HepG2 (cell line): ENCODE results near the gene TCAP. TPM values are rescaled to one million over a fixed set of nuclear protein-coding genes. Genes with fewer than 3 reads are reported as not detected.
"Not testable (repeated sequence)": the region's sequence is repeated elsewhere in the genome, so short reads cannot be mapped to it uniquely, and the experiment has no call there.

Source experiments
- ATAC-seq: fragments of 200-7000 bp; cut with Tn5 transposase; 3 replicates; pipeline ENCODE4 v1.9.1; 2020; ENCODE audit warnings: mild to moderate bottlenecking, moderate library complexity
- BruUV-seq: library from RNA; stranded (reverse); fragments of 400-500 nt; replicated peaks from 2 replicates; lab custom pipeline; 2021; lab: Mats Ljungman, UMichigan
- CTCF ChIA-PET: fragments of 300-600 bp; formaldehyde crosslinking; extraction: SDS; loops from one replicate; lab custom pipeline; 2021; ENCODE audit warnings: low total read pairs, inconsistent platforms, low intra/inter-chr PET ratio; lab: Yijun Ruan, JAX
- POLR2A ChIA-PET: fragments of 350-600 bp; sonication (Branson Sonifier 250); formaldehyde crosslinking; loops from one replicate; lab custom pipeline; 2020; ENCODE audit warnings: antibody characterized with exemption, inconsistent platforms; lab: Yijun Ruan, JAX
- DNase-seq: peaks from one replicate; pipeline ENCODE4 v3.0.0-alpha.2; 2015; ENCODE audit warnings: low spot score
- FAIRE-seq: peaks from 3 replicates; lab custom pipeline; 2011; peaks lifted over from hg19 to GRCh38; lab: Jason Lieb, UNC
- H2AFZ ChIP-seq: one replicate; pipeline ENCODE4 v1.6.1; 2011; ENCODE audit warnings: low read length, inconsistent platforms
- H3K27ac ChIP-seq: fragments of 300-600 bp; 3 replicates; pipeline ENCODE4 v1.8.0; 2011; ENCODE audit warnings: mixed run types, mild to moderate bottlenecking, mixed read lengths, low read length, inconsistent platforms; ENCODE audit not compliant: insufficient read depth; ENCODE audit errors: extremely low read length
- H3K27me3 ChIP-seq, 2 experiments: fragments of 200-600 bp in 1 of 2; 2 replicates in 1 of 2; 3 replicates in 1 of 2; pipeline versions ENCODE4 v1.6.0 to v1.8.0; 2011; ENCODE audit warnings: low read length in 2 of 2, mild to moderate bottlenecking in 2 of 2, moderate library complexity in 2 of 2, inconsistent platforms in 1 of 2; ENCODE audit not compliant: insufficient read depth in 2 of 2, control insufficient read depth in 1 of 2
- H3K36me3 ChIP-seq, 2 experiments: fragments of 200-600 bp in 1 of 2; replicated peaks in 1 of 2; 2 replicates in 1 of 2; 3 replicates in 1 of 2; pipeline versions ENCODE4 v1.5.1 to v1.8.0; 2011; ENCODE audit warnings: low read length in 2 of 2, inconsistent platforms in 1 of 2; ENCODE audit not compliant: insufficient read depth in 2 of 2, control insufficient read depth in 1 of 2
- H3K4me1 ChIP-seq: 2 replicates; pipeline ENCODE4 v1.5.1; 2012; ENCODE audit warnings: low read length, inconsistent platforms; ENCODE audit not compliant: insufficient read depth
- H3K4me2 ChIP-seq: 2 replicates; pipeline ENCODE4 v1.6.0; 2011; ENCODE audit warnings: low read depth, low read length, inconsistent platforms
- H3K4me3 ChIP-seq, 3 experiments: fragments of 200-600 bp in 1 of 3; sonication (generic), shearing (Covaris generic) in 1 of 3; replicated peaks in 1 of 3; 2 replicates each; pipeline ENCODE4 v1.5.1; 2011 to 2016; ENCODE audit warnings: low read length in 3 of 3, inconsistent platforms in 2 of 3, low read depth in 2 of 3, mild to moderate bottlenecking in 2 of 3, control low read depth in 1 of 3, mixed read lengths in 1 of 3; ENCODE audit not compliant: insufficient read depth in 1 of 3
- H3K79me2 ChIP-seq: one replicate; pipeline ENCODE4 v1.6.1; 2011; ENCODE audit warnings: low read length, inconsistent platforms; ENCODE audit not compliant: insufficient read depth
- H3K9ac ChIP-seq: 2 replicates; pipeline ENCODE4 v1.6.0; 2011; ENCODE audit warnings: mild to moderate bottlenecking, low read depth, low read length, inconsistent platforms; ENCODE audit not compliant: insufficient read depth
- H3K9me3 ChIP-seq: 2 replicates; pipeline ENCODE4 v1.5.1; 2012; ENCODE audit warnings: mild to moderate bottlenecking, low read length
- H4K20me1 ChIP-seq: 2 replicates; pipeline ENCODE4 v1.6.0; 2011; ENCODE audit warnings: inconsistent platforms, mild to moderate bottlenecking, low read length, moderate library complexity; ENCODE audit not compliant: insufficient read depth
- ELF4 ChIP-seq: sonication (generic); formaldehyde crosslinking; IDR thresholded peaks from 2 replicates; pipeline ENCODE4 v1.5.0; 2020; ENCODE audit warnings: missing genetic modification reagents, mild to moderate bottlenecking, moderate library complexity, borderline replicate concordance
- HNF1B ChIP-seq: sonication (generic); formaldehyde crosslinking; IDR thresholded peaks from 2 replicates; pipeline ENCODE4 v1.5.1; 2020; ENCODE audit warnings: mild to moderate bottlenecking, moderate library complexity, missing genetic modification reagents
- PAXIP1 ChIP-seq: sonication (generic); formaldehyde crosslinking; conservative IDR thresholded peaks from 2 replicates; pipeline ENCODE4 v1.4.0; 2020; ENCODE audit warnings: mild to moderate bottlenecking, missing genetic modification reagents, moderate library complexity
- REL ChIP-seq: sonication (generic); formaldehyde crosslinking; conservative IDR thresholded peaks from 2 replicates; pipeline ENCODE4 v1.8.0; 2022; ENCODE audit warnings: mild to moderate bottlenecking, missing genetic modification reagents, moderate library complexity
- TGIF2 ChIP-seq: IDR thresholded peaks from 2 replicates; pipeline ENCODE4 v1.6.1; 2016; ENCODE audit warnings: control low read depth, missing compliant biosample characterization
- ZFP90 ChIP-seq: sonication (generic); formaldehyde crosslinking; IDR thresholded peaks from 2 replicates; pipeline ENCODE4 v1.8.0; 2022; ENCODE audit warnings: missing genetic modification reagents, mild to moderate bottlenecking, inconsistent platforms, borderline replicate concordance
- ZNF230 ChIP-seq: sonication (generic); formaldehyde crosslinking; IDR thresholded peaks from 2 replicates; pipeline ENCODE4 v1.4.0; 2020; ENCODE audit warnings: mild to moderate bottlenecking, missing genetic modification reagents
- ZNF501 ChIP-seq: sonication (generic); formaldehyde crosslinking; IDR thresholded peaks from 2 replicates; pipeline ENCODE4 v1.5.1; 2020; ENCODE audit warnings: mild to moderate bottlenecking, moderate library complexity, missing genetic modification reagents
- WGBS: methylation state at CpG from one replicate; pipeline ENCODE4 v1.1.6; 2017; ENCODE audit warnings: low lambda C conversion rate; 5-methylcytosine and 5-hydroxymethylcytosine counted together
- in situ Hi-C: cut with HindIII; loops from 2 replicates; pipeline ENCODE4 v1.10.0; 2017; ENCODE audit warnings: low pct_unique_long_range_greater_than_20kb; ENCODE audit not compliant: extremely low pct_ligation_motif_present
- intact Hi-C: fragments of 100-400 bp; cut with micrococcal nuclease; formaldehyde crosslinking; loops from one replicate; pipeline ENCODE4 v1.10.0; 2022; ENCODE audit not compliant: unreplicated experiment
- polyA plus RNA-seq, 8 experiments: library from polyadenylated mRNA; depleted of rRNA in 3 of 8; stranded (reverse) in 7 of 8; unstranded in 1 of 8; fragments of >200 nt; fragmentation: Illumina TruSeq in 4 of 8; extraction: Trizol in 4 of 8; gene quantifications; 2 replicates each; pipeline versions ENCODE4 v1.2.1 to v1.2.3, GENCODE V29; 2011 to 2016; ENCODE audit warnings: low read depth in 4 of 8, missing spikeins in 1 of 8, mixed read lengths in 1 of 8; ENCODE audit not compliant: insufficient read depth in 1 of 8
- total RNA-seq, 5 experiments: library from RNA; depleted of rRNA; stranded (reverse); fragments of >200 nt; fragmentation: Illumina TruSeq; extraction: Trizol; gene quantifications; 2 replicates each; pipeline ENCODE4 v1.2.3, GENCODE V29; 2016; ENCODE audit warnings: low read depth in 1 of 5
- TF ChIP-seq, protein P1 (sequence below): sonication (generic); formaldehyde crosslinking; IDR thresholded peaks from 2 replicates; pipeline ENCODE4 v1.5.1; 2020; ENCODE audit warnings: missing genetic modification reagents, mild to moderate bottlenecking, borderline replicate concordance
- TF ChIP-seq, protein P2 (sequence below): sonication (generic); formaldehyde crosslinking; IDR thresholded peaks from 2 replicates; pipeline ENCODE4 v1.5.0; 2020; ENCODE audit warnings: mild to moderate bottlenecking, missing genetic modification reagents, borderline replicate concordance

Gene TCAP
- total and polyA plus RNA-seq, 2 of the 13 experiments (the other 11 are each of a cell fraction or from before 2014, with no cell fraction given) = 0.24 to 0.65 TPM

DNA sequence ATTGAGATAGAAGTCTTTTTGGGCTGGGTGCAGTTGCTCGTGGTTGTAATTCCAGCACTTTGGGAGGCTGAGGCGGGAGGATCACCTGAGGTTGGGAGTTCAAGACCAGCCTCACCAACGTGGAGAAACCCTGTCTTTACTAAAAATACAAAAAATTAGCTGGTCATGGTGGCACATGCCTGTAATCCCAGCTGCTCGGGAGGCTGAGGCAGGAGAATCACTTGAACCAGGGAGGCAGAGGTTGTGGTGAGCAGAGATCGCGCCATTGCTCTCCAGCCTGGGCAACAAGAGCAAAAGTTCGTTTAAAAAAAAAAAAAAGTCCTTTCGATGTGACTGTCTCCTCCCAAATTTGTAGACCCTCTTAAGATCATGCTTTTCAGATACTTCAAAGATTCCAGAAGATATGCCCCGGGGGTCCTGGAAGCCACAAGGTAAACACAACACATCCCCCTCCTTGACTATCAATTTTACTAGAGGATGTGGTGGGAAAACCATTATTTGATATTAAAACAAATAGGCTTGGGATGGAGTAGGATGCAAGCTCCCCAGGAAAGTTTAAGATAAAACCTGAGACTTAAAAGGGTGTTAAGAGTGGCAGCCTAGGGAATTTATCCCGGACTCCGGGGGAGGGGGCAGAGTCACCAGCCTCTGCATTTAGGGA, 34.1 kb downstream of the TCAP start:
- DNase-seq, H3K9me3 ChIP-seq, H3K36me3 ChIP-seq, H2AFZ ChIP-seq, H4K20me1 ChIP-seq, BruUV-seq, CTCF ChIA-PET, in situ Hi-C loops, FAIRE-seq, H3K27me3 ChIP-seq, intact Hi-C loops, ATAC-seq: not testable (repeated sequence)
- Histone ChIP-seq H3K4me2 (peak overlapping the region; percentile 92), H3K27ac (peak overlapping the region; percentile 78), H3K9ac (peak overlapping the region; percentile 88), H3K4me3 (peak overlapping the region; percentile 90 to 94 (median 90)), H3K4me1 (peaks cover 78% of the 10 kb centered on the region), H3K79me2 (peaks cover 50% of the 10 kb centered on the region)
- WGBS = 36% methylated on average over 11 of the region's 11 CpGs
- POLR2A ChIA-PET = interaction anchor here (1.1 to 6.6 kb wide), 12 partner anchors 11 to 68 kb away, joined by 3 to 118 read pairs (median 12); partner anchors contain the start of genes GRB7, MIEN1, PGAP3 and TCAP
- TF ChIP-seq ZNF501 (peak; percentile 71), ZNF230 (CRISPR knock-in tag) (0 out of 2 replicates have a peak, but pooled peaks have one; percentile 11), PAXIP1 (CRISPR knock-in tag) (0 out of 2 replicates have a peak, but pooled peaks have one; percentile 25), TGIF2 (CRISPR knock-in tag) (0 out of 2 replicates have a peak, but pooled peaks have one; percentile 12), ELF4 (CRISPR knock-in tag) (peak; percentile 45; the same call in 1 of the 2 replicates), ZFP90 (0 out of 2 replicates have a peak, but pooled peaks have one; percentile 37), REL (CRISPR knock-in tag) (0 out of 2 replicates have a peak, but pooled peaks have one; percentile 2), HNF1B (CRISPR knock-in tag) (peak; percentile 48; the same call in 1 of the 2 replicates)
- TF ChIP-seq, protein P1, sequence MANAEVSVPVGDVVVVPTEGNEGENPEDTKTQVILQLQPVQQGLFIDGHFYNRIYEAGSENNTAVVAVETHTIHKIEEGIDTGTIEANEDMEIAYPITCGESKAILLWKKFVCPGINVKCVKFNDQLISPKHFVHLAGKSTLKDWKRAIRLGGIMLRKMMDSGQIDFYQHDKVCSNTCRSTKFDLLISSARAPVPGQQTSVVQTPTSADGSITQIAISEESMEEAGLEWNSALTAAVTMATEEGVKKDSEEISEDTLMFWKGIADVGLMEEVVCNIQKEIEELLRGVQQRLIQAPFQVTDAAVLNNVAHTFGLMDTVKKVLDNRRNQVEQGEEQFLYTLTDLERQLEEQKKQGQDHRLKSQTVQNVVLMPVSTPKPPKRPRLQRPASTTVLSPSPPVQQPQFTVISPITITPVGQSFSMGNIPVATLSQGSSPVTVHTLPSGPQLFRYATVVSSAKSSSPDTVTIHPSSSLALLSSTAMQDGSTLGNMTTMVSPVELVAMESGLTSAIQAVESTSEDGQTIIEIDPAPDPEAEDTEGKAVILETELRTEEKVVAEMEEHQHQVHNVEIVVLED (CRISPR knock-in tag) = 0 out of 2 replicates have a peak, but pooled peaks have one; percentile 17
- TF ChIP-seq, protein P2, sequence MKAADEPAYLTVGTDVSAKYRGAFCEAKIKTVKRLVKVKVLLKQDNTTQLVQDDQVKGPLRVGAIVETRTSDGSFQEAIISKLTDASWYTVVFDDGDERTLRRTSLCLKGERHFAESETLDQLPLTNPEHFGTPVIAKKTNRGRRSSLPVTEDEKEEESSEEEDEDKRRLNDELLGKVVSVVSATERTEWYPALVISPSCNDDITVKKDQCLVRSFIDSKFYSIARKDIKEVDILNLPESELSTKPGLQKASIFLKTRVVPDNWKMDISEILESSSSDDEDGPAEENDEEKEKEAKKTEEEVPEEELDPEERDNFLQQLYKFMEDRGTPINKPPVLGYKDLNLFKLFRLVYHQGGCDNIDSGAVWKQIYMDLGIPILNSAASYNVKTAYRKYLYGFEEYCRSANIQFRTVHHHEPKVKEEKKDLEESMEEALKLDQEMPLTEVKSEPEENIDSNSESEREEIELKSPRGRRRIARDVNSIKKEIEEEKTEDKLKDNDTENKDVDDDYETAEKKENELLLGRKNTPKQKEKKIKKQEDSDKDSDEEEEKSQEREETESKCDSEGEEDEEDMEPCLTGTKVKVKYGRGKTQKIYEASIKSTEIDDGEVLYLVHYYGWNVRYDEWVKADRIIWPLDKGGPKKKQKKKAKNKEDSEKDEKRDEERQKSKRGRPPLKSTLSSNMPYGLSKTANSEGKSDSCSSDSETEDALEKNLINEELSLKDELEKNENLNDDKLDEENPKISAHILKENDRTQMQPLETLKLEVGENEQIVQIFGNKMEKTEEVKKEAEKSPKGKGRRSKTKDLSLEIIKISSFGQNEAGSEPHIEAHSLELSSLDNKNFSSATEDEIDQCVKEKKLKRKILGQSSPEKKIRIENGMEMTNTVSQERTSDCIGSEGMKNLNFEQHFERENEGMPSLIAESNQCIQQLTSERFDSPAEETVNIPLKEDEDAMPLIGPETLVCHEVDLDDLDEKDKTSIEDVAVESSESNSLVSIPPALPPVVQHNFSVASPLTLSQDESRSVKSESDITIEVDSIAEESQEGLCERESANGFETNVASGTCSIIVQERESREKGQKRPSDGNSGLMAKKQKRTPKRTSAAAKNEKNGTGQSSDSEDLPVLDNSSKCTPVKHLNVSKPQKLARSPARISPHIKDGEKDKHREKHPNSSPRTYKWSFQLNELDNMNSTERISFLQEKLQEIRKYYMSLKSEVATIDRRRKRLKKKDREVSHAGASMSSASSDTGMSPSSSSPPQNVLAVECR = 0 out of 2 replicates have a peak, but pooled peaks have one; percentile 15
